ENCODE data around the gene MED16. TPM values are rescaled to one million over a fixed set of nuclear protein-coding genes. Genes with fewer than 3 reads are reported as not detected.

Gene MED16
- total RNA-seq, 4 donors from 2014 or later = 26.3 to 50.9 (median 37.2) TPM

DNA sequence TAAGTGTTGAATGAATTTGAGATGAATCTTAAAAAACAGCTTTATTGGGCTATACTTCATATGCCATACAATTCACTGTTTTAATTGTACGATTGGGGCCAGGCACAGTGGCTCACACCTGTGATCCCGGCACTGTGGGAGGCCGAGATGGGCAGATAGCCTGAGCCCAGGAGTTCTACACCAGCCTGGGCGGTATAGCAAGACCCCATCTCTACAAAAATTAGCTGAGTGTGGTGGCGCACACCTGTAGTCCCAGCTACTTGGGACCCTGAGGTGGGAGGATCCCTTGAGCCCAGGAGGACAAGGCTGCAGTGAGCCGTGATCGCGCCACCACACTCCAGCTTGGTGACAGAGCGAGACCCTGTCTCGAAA is 43.2 kb upstream of the MED16 start:
- Histone ChIP-seq H3K4me1 (peaks cover 40 to 55% (median 52%) of the 10 kb centered on the region in 4 donors), H3K27me3 (no peaks in the 10 kb centered on the region), H3K4me3 (no peak overlapping the region), H3K27ac (replicated peaks in 1 of 4) (peak overlapping the region in 1 of 4 donors; percentile 80), H3K9me3 (no peaks in the 10 kb centered on the region), H3K36me3 (peaks cover 0 to 13% (median 0%) of the 10 kb centered on the region in 4 donors)
- TF ChIP-seq POLR2AphosphoS5 (IDR thresholded peaks at IDR 0.05) = no peak
- no peak for TF ChIP-seq POLR2A (IDR thresholded peaks at IDR 0.05; ENCODE audit: low read depth)
- no peak for TF ChIP-seq EP300 (IDR thresholded peaks at IDR 0.05)
- TF ChIP-seq, protein P1, sequence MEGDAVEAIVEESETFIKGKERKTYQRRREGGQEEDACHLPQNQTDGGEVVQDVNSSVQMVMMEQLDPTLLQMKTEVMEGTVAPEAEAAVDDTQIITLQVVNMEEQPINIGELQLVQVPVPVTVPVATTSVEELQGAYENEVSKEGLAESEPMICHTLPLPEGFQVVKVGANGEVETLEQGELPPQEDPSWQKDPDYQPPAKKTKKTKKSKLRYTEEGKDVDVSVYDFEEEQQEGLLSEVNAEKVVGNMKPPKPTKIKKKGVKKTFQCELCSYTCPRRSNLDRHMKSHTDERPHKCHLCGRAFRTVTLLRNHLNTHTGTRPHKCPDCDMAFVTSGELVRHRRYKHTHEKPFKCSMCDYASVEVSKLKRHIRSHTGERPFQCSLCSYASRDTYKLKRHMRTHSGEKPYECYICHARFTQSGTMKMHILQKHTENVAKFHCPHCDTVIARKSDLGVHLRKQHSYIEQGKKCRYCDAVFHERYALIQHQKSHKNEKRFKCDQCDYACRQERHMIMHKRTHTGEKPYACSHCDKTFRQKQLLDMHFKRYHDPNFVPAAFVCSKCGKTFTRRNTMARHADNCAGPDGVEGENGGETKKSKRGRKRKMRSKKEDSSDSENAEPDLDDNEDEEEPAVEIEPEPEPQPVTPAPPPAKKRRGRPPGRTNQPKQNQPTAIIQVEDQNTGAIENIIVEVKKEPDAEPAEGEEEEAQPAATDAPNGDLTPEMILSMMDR (IDR thresholded peaks at IDR 0.05) = no peak
- 92% methylated on average over 10 of the region's 10 CpGs for WGBS
- DNase-seq (ENCODE audit: extremely low spot score) = no peak
- intact Hi-C loops (cut with DNase I) = no loop called here

DNA sequence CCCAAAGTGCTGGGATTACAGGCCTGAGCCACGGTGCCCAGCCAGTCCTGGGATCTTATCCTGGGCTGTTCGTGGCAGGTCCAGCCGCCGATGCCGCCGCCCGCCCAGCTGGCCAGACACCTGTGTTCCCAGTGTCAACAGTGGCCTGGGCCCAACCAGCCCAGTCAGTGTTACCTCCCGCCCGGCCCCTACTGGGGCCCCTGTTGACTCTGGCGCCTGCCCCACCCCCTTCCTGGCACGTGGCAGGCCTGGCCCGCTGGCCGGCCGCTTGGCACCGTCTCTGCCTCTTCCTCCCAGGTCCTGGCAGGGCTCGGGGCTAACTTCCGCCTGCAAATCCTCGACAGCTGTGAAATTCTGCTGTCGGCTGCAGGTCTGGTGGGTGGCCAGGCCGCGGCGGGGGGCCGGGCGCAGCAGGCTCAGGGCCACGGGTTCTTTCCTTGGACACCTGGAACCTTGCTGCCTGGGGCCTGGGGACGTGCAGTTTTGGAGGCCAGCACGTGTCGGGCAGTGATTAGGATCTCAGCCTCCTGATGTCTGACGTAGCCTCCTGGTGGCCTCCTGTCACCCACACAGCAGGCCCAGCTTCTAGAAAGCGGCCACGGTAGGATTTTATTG is 42.0 kb upstream of the MED16 start:
- H3K4me3 ChIP-seq = peak overlapping the region in 3 of 4 donors; percentile 1 to 17 (median 9)
- 6% methylated on average over 17 of the region's 31 CpGs for WGBS
- no peaks in the 10 kb centered on the region for H3K9me3 ChIP-seq
- peak; percentile 97 for DNase-seq (ENCODE audit: extremely low spot score)
- no peaks in the 10 kb centered on the region for H3K27me3 ChIP-seq
- H3K27ac ChIP-seq (replicated peaks in 1 of 4) = peak overlapping the region; percentile 50 to 80 (median 77)
- no peak for TF ChIP-seq EP300 (IDR thresholded peaks at IDR 0.05)
- TF ChIP-seq, protein P1 (IDR thresholded peaks at IDR 0.05) = no peak
- peak; percentile 75 to 94 for TF ChIP-seq POLR2AphosphoS5 (IDR thresholded peaks at IDR 0.05)
- H3K4me1 ChIP-seq = peaks cover 31 to 43% (median 40%) of the 10 kb centered on the region in 4 donors
- intact Hi-C loops (cut with DNase I) = no loop called here
- H3K36me3 ChIP-seq = peaks cover 0 to 20% (median 3%) of the 10 kb centered on the region in 4 donors

DNA sequence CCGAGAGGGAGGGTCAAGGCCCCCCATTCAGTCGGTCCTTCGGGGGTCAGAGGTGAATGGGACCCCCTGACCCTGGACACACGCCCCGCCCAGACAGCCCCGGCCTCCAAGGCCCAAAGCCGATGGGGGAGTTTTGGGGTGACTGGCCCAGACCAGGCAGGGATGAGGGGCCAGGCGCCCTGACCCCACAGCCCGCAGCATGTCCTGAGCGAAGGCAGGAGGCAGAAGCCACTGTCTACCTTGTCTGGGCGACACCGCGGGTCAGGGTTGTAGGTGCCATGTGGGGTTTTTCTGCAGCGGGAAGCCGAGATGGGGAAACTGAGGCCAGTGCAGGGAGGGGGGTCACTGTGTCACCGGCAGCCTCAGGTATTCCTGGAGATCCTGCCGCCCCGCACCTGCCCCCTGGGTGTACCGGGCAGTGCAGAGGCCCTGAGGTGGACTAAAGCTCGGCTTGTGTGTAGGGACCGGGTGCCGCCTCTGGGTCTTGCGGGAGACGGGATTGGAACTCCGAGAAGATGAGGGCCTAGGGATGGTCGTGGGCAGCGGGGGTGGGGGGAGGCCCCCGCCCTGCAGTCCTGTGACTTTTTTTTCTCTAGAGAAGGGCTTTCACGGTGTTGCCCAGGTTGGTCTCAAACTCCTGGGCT is 41.3 kb upstream of the MED16 start:
- intact Hi-C loops (cut with DNase I) = no loop called here
- Histone ChIP-seq H3K4me3 (peak overlapping the region in 3 of 4 donors; percentile 1 to 17 (median 9)), H3K9me3 (no peaks in the 10 kb centered on the region), H3K4me1 (peaks cover 31 to 41% (median 39%) of the 10 kb centered on the region in 4 donors), H3K36me3 (peaks cover 0 to 26% (median 6%) of the 10 kb centered on the region in 4 donors), H3K27me3 (no peaks in the 10 kb centered on the region), H3K27ac (replicated peaks in 1 of 4) (peak overlapping the region; percentile 50 to 80 (median 77))
- no peak for DNase-seq (ENCODE audit: extremely low spot score)
- TF ChIP-seq POLR2A (IDR thresholded peaks at IDR 0.05; ENCODE audit: low read depth) = no peak
- TF ChIP-seq, protein P1 (IDR thresholded peaks at IDR 0.05) = no peak
- TF ChIP-seq POLR2AphosphoS5 (IDR thresholded peaks at IDR 0.05) = no peak
- no peak for TF ChIP-seq EP300 (IDR thresholded peaks at IDR 0.05)
- WGBS = 79% methylated on average over 21 of the region's 29 CpGs

DNA sequence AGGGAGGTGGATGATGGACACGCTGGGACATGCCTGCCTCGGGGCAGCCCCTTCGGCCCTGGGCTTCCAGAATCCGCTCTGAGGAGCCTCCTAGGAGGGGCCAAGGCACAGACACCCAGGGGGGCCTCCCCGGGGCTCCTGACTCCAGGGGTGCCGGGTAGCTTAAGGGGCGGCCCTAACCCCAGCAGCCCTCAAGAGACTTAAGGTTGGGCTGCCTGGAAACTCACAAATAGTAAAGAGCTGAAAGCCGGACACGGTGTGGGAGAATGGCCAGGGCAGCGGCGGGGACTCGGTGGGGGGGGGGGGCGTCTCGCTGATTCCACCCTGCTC is 40.5 kb upstream of the MED16 start:
- 56% methylated on average over 11 of the region's 14 CpGs for WGBS
- H3K27ac ChIP-seq (replicated peaks in 1 of 4) = peak overlapping the region; percentile 50 to 80 (median 77)
- intact Hi-C loops (cut with DNase I) = no loop called here
- peak overlapping the region; percentile 3 to 40 (median 22) for H3K4me3 ChIP-seq
- DNase-seq (ENCODE audit: extremely low spot score) = no peak
- H3K27me3 ChIP-seq = no peaks in the 10 kb centered on the region
- H3K4me1 ChIP-seq = peaks cover 31 to 44% (median 42%) of the 10 kb centered on the region in 4 donors
- H3K9me3 ChIP-seq = no peaks in the 10 kb centered on the region
- peaks cover 0 to 29% (median 7%) of the 10 kb centered on the region in 4 donors for H3K36me3 ChIP-seq
- no peak for TF ChIP-seq EP300 (IDR thresholded peaks at IDR 0.05)
- TF ChIP-seq POLR2AphosphoS5 (IDR thresholded peaks at IDR 0.05) = no peak
- TF ChIP-seq, protein P1 (IDR thresholded peaks at IDR 0.05) = no peak
- TF ChIP-seq POLR2A (IDR thresholded peaks at IDR 0.05; ENCODE audit: low read depth) = no peak
